ENCODE measurements around the gene HBEGF. TPM values are rescaled to one million over a fixed set of nuclear protein-coding genes. Genes with fewer than 3 reads are reported as not detected.

Gene HBEGF
- total RNA-seq, 1 donor from 2014 or later: 44.3 TPM

GRCh38 chr5:140318792-140319191 lies 27.6 kb downstream of the HBEGF start:
- intact Hi-C loops (cut with DNase I): no loop called here
- Histone ChIP-seq H3K4me1 (peaks cover 37% of the 10 kb centered on the region), H3K27ac (no peak overlapping the region), H3K27me3 (no peaks in the 10 kb centered on the region), H3K9me3 (no peaks in the 10 kb centered on the region), H3K36me3 (no peaks in the 10 kb centered on the region), H3K4me3 (no peak overlapping the region)
- TF ChIP-seq CTCF (IDR thresholded peaks at IDR 0.05): no peak
- no peak for DNase-seq
- no peak for ATAC-seq

GRCh38 chr5:140317859-140318258 lies 28.5 kb downstream of the HBEGF start:
- no peaks in the 10 kb centered on the region for H3K36me3 ChIP-seq
- H3K4me1 ChIP-seq: peaks cover 32% of the 10 kb centered on the region
- peak overlapping the region; percentile 17 for H3K27ac ChIP-seq
- intact Hi-C loops (cut with DNase I): no loop called here
- TF ChIP-seq CTCF (IDR thresholded peaks at IDR 0.05): no peak
- no peak for DNase-seq
- ATAC-seq: peak; percentile 19
- no peaks in the 10 kb centered on the region for H3K27me3 ChIP-seq
- H3K4me3 ChIP-seq: no peak overlapping the region
- no peaks in the 10 kb centered on the region for H3K9me3 ChIP-seq

- no peak for TF ChIP-seq CTCF (IDR thresholded peaks at IDR 0.05)
- H3K27me3 ChIP-seq: no peaks in the 10 kb centered on the region
- peak overlapping the region; percentile 43 for H3K27ac ChIP-seq
- ATAC-seq (no peak), DNase-seq (no peak)
- peaks cover 7% of the 10 kb centered on the region for H3K4me1 ChIP-seq
- H3K36me3 ChIP-seq: no peaks in the 10 kb centered on the region
- no peaks in the 10 kb centered on the region for H3K9me3 ChIP-seq
- no peak overlapping the region for H3K4me3 ChIP-seq
- intact Hi-C loops (cut with DNase I): no loop called here
These were observed 33.6 kb downstream of the HBEGF start for GRCh38 chr5:140312791-140313189.

GRCh38 chr5:140312067-140312790 lies 34.2 kb downstream of the HBEGF start:
- H3K27me3 ChIP-seq: no peaks in the 10 kb centered on the region
- peaks cover 7% of the 10 kb centered on the region for H3K4me1 ChIP-seq
- DNase-seq (no peak), ATAC-seq (peak; percentile 74)
- no peak for TF ChIP-seq CTCF (IDR thresholded peaks at IDR 0.05)
- no peak overlapping the region for H3K4me3 ChIP-seq
- H3K27ac ChIP-seq: peak overlapping the region; percentile 43
- no peaks in the 10 kb centered on the region for H3K9me3 ChIP-seq
- intact Hi-C loops (cut with DNase I): no loop called here
- H3K36me3 ChIP-seq: no peaks in the 10 kb centered on the region

- no peak overlapping the region for H3K27ac ChIP-seq
- DNase-seq (no peak), ATAC-seq (no peak)
- no peak overlapping the region for H3K4me3 ChIP-seq
- no peaks in the 10 kb centered on the region for H3K36me3 ChIP-seq
- peaks cover 7% of the 10 kb centered on the region for H3K4me1 ChIP-seq
- TF ChIP-seq CTCF (IDR thresholded peaks at IDR 0.05): no peak
- intact Hi-C loops (cut with DNase I): no loop called here
- no peaks in the 10 kb centered on the region for H3K9me3 ChIP-seq
- no peaks in the 10 kb centered on the region for H3K27me3 ChIP-seq
These were observed 35.4 kb downstream of the HBEGF start for GRCh38 chr5:140311011-140311467.
